ENCODE data around the gene TMEM108.

Gene TMEM108

DNA sequence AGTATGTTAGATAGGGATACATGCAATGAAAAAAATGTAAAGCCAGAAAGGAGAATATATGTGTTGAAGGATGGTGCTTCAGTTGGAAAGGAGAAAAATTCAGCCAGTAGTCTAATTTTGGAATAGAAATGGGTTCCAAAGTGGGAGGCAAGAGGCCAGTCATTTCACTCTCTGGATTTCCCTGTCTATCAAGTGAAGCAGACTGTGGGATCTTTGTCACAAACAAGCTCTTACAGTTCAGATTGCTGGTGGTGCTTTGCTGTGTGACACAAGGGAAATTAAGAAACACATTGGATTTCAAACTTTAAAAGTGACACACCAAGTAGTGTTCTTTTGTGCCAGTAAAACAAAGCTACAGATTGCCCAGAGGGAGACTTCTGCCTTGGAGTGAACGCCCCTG is 279.7 kb downstream of the TMEM108 start:
- no peak overlapping the region for H3K9ac ChIP-seq (ENCODE audit: insufficient read length)
- no peaks in the 10 kb centered on the region for H3K36me3 ChIP-seq (ENCODE audit: insufficient read depth, low read length)
- TF ChIP-seq POLR2AphosphoS5 (IDR thresholded peaks at IDR 0.05; ENCODE audit: borderline replicate concordance, low read depth, low read length) (no peak), FOXP2 (optimal IDR thresholded peaks at IDR 0.05; ENCODE audit: control extremely low read depth, extremely low read length, insufficient read depth) (no peak)
- no peak for DNase-seq (ENCODE audit: low read depth, low spot score)
- H3K27ac ChIP-seq: no peak overlapping the region
- H3K4me3 ChIP-seq: no peak overlapping the region
- H3K9me3 ChIP-seq (ENCODE audit: low read depth, low read length): no peaks in the 10 kb centered on the region

DNA sequence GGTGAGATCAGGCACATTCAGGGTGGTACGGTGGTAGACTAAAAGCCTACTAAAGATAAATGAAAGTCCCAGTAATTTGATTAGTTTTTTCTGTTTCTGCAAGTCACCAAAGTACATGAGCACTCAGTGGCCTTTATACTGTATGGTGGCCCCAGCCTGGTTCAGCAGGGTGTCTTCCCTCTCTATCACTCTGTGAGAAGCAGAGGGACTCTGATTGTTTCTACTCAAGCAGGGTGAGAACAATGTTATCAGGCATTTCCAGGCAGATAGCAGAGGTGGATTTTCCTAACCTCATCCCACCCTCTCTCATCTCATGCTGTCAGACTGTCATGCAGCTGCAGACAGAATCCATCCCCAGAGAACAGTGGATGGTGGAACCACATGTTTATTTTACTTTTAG is 290.2 kb downstream of the TMEM108 start:
- Histone ChIP-seq H3K9me3 (ENCODE audit: low read depth, low read length) (no peaks in the 10 kb centered on the region), H3K4me3 (no peak overlapping the region), H3K27ac (no peak overlapping the region), H3K36me3 (ENCODE audit: insufficient read depth, low read length) (no peaks in the 10 kb centered on the region), H3K9ac (ENCODE audit: insufficient read length) (no peak overlapping the region)
- DNase-seq (ENCODE audit: low read depth, low spot score): no peak
- TF ChIP-seq EZH2 (IDR thresholded peaks at IDR 0.05) (no peak), POLR2AphosphoS5 (IDR thresholded peaks at IDR 0.05; ENCODE audit: borderline replicate concordance, low read depth, low read length) (no peak), FOXP2 (optimal IDR thresholded peaks at IDR 0.05; ENCODE audit: control extremely low read depth, extremely low read length, insufficient read depth) (no peak)

DNA sequence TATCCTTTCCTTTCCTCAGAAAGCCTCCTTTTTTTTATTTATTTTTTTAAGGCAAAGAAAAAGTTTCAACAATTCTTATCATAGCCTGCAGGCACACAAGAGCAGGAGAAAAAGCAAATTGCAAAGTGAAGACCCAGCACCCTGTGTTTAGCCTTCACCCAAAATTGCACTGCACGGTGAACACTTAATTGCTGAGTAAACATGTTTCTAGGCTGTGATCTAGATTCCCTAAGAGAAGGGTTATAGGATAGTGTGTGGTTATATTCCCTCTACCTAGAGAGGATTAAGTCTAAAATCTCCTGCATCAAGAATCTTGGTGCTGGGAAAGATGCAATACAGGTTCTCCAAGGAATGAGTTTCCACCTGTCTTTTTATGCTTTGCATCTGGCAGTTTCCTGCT is 291.4 kb downstream of the TMEM108 start:
- H3K27ac ChIP-seq: no peak overlapping the region
- no peak overlapping the region for H3K4me3 ChIP-seq
- no peak overlapping the region for H3K9ac ChIP-seq (ENCODE audit: insufficient read length)
- H3K9me3 ChIP-seq (ENCODE audit: low read depth, low read length): no peaks in the 10 kb centered on the region
- DNase-seq (ENCODE audit: low read depth, low spot score): no peak
- no peaks in the 10 kb centered on the region for H3K36me3 ChIP-seq (ENCODE audit: insufficient read depth, low read length)
- TF ChIP-seq POLR2AphosphoS5 (IDR thresholded peaks at IDR 0.05; ENCODE audit: borderline replicate concordance, low read depth, low read length) (no peak), EZH2 (IDR thresholded peaks at IDR 0.05) (no peak), FOXP2 (optimal IDR thresholded peaks at IDR 0.05; ENCODE audit: control extremely low read depth, extremely low read length, insufficient read depth) (no peak)

DNA sequence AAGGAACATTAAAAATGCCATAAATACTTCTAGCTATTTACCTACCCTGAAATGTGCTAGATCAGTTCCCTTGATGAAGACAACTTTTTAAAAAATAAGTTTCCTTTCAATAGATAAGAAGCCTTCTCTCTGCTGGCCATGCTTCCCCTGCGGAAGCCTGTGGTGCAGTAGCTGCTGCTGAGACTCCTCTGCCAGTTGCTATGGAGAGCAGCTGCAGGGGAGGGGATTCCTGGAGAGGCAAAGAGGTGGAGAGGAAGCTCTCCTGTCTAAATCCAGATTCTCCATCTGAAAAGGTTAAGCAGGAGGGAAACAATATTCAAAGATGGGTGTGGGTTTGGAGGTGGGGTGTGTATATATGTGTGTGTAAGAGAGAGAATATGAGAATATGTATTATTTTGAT is 291.9 kb downstream of the TMEM108 start:
- no peak for TF ChIP-seq FOXP2 (optimal IDR thresholded peaks at IDR 0.05; ENCODE audit: control extremely low read depth, extremely low read length, insufficient read depth)
- no peak for TF ChIP-seq POLR2AphosphoS5 (IDR thresholded peaks at IDR 0.05; ENCODE audit: borderline replicate concordance, low read depth, low read length)
- DNase-seq (ENCODE audit: low read depth, low spot score): no peak
- Histone ChIP-seq H3K36me3 (ENCODE audit: insufficient read depth, low read length) (no peaks in the 10 kb centered on the region), H3K9ac (ENCODE audit: insufficient read length) (no peak overlapping the region), H3K9me3 (ENCODE audit: low read depth, low read length) (no peaks in the 10 kb centered on the region), H3K4me3 (no peak overlapping the region), H3K27ac (no peak overlapping the region)

DNA sequence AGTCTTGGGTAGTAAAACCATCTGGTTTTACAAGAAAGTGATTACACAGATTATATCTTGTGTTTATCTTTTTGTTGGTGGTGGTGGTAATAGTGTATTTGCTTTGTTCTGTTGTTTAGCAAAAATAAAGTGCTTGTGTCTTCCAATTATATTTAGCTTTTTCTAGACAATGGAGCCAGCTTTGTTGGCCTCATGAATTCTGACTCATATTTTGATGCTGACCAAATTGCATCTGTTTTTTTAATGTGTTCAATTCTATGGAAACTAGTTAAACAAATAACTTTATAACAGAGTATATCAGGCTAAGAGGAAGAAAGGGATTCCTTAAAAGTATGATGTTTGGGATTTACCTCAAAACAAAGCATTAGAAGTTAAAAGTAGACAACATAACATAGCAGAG is 292.3 kb downstream of the TMEM108 start:
- no peak overlapping the region for H3K9ac ChIP-seq (ENCODE audit: insufficient read length)
- TF ChIP-seq POLR2AphosphoS5 (IDR thresholded peaks at IDR 0.05; ENCODE audit: borderline replicate concordance, low read depth, low read length): no peak
- no peak for TF ChIP-seq EZH2 (IDR thresholded peaks at IDR 0.05)
- TF ChIP-seq FOXP2 (optimal IDR thresholded peaks at IDR 0.05; ENCODE audit: control extremely low read depth, extremely low read length, insufficient read depth): no peak
- H3K27ac ChIP-seq: no peak overlapping the region
- DNase-seq (ENCODE audit: low read depth, low spot score): no peak
- no peaks in the 10 kb centered on the region for H3K36me3 ChIP-seq (ENCODE audit: insufficient read depth, low read length)
- no peaks in the 10 kb centered on the region for H3K9me3 ChIP-seq (ENCODE audit: low read depth, low read length)
- no peak overlapping the region for H3K4me3 ChIP-seq

DNA sequence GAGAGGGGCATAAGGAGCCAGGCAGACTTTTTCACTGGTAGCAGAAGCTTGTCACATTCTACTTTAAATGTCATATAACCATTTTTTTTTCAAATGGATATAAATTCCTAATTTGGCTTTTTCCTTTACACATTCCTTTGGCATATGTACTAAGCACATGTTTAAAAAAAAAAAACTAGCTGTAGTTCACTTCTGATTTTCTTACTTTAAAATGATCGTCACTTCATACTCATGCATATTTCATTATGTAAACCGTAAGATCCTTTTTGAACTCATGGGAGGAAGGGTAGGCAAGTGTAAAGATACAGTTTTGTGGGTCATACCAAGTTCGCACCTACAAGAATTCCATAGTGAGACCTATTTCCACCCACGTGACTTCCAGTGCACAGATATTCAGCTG is 316.5 kb downstream of the TMEM108 start:
- TF ChIP-seq EZH2 (IDR thresholded peaks at IDR 0.05) (no peak), FOXP2 (optimal IDR thresholded peaks at IDR 0.05; ENCODE audit: control extremely low read depth, extremely low read length, insufficient read depth) (no peak), POLR2AphosphoS5 (IDR thresholded peaks at IDR 0.05; ENCODE audit: borderline replicate concordance, low read depth, low read length) (no peak)
- H3K36me3 ChIP-seq (ENCODE audit: insufficient read depth, low read length): no peaks in the 10 kb centered on the region
- no peak for DNase-seq (ENCODE audit: low read depth, low spot score)
- 0 out of 2 replicates have a peak, but pooled peaks cover 3% of the 10 kb centered on the region for H3K9me3 ChIP-seq (ENCODE audit: low read depth, low read length)
- no peak overlapping the region for H3K27ac ChIP-seq
- H3K9ac ChIP-seq (ENCODE audit: insufficient read length): no peak overlapping the region
- H3K4me3 ChIP-seq: no peak overlapping the region

DNA sequence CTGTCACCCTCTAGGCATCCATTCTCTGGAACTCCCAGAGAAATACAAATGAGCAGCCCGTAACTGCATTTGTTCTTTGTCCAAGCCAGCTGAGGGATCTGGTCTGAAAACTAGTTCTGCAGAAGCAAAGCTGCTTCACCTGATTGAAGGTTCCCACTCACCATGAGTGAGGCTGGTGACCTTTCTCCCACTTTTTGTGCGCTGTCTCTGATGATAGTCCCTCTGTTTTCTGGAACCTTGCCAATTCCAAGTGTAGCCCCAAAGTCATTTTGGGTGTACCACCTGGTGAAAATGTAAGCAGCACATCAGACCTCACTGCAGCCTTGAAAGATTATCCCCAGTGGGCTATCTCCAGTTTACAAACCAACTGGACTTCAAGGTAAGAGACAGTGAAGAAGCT is 322.3 kb downstream of the TMEM108 start:
- TF ChIP-seq EZH2 (IDR thresholded peaks at IDR 0.05): no peak
- TF ChIP-seq POLR2AphosphoS5 (IDR thresholded peaks at IDR 0.05; ENCODE audit: borderline replicate concordance, low read depth, low read length): no peak
- TF ChIP-seq FOXP2 (optimal IDR thresholded peaks at IDR 0.05; ENCODE audit: control extremely low read depth, extremely low read length, insufficient read depth): no peak
- 0 out of 2 replicates have a peak, but pooled peaks cover 3% of the 10 kb centered on the region for H3K9me3 ChIP-seq (ENCODE audit: low read depth, low read length)
- DNase-seq (ENCODE audit: low read depth, low spot score): no peak
- no peak overlapping the region for H3K9ac ChIP-seq (ENCODE audit: insufficient read length)
- no peak overlapping the region for H3K4me3 ChIP-seq
- H3K27ac ChIP-seq: no peak overlapping the region
- H3K36me3 ChIP-seq (ENCODE audit: insufficient read depth, low read length): no peaks in the 10 kb centered on the region

DNA sequence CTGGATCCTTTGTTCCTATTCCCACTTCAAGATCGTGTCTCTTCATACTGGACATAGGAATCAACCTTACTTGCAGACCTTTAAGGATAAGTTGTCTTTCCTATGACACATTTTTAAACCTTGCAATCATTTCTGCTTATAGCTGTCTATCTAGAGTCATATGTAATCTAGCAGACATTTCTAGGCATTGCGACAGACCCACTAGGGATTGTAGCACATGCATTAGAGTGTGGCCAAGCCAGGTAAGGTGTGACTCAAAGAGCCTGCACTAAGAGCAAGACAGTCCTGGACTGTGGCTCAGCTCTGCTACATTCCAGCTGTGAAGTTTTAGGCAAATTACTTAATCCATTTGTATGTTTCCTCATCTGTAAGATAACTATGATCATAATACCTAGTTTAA is 322.8 kb downstream of the TMEM108 start:
- 0 out of 2 replicates have a peak, but pooled peaks cover 3% of the 10 kb centered on the region for H3K9me3 ChIP-seq (ENCODE audit: low read depth, low read length)
- DNase-seq (ENCODE audit: low read depth, low spot score): no peak
- H3K9ac ChIP-seq (ENCODE audit: insufficient read length): no peak overlapping the region
- TF ChIP-seq FOXP2 (optimal IDR thresholded peaks at IDR 0.05; ENCODE audit: control extremely low read depth, extremely low read length, insufficient read depth) (no peak), EZH2 (IDR thresholded peaks at IDR 0.05) (no peak), POLR2AphosphoS5 (IDR thresholded peaks at IDR 0.05; ENCODE audit: borderline replicate concordance, low read depth, low read length) (no peak)
- no peak overlapping the region for H3K27ac ChIP-seq
- H3K36me3 ChIP-seq (ENCODE audit: insufficient read depth, low read length): no peaks in the 10 kb centered on the region
- H3K4me3 ChIP-seq: no peak overlapping the region

DNA sequence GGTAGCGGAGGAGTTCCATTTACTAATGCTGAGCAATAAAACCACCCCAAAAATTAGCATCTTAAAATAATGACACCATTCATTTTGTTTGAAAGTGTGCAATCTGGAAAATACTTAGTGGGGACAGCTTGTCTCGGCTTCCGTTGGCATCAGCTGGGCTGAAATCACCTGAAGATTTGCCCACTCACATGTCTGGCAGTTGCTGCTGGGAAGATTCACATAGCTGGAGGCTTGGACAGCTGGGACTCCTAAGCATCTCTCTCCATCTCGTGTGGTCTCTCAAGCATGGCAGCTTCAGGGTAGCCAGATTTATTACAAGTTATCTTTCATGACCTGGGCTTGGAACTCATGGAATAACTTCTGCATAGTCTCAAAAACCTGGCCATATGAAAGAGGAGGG is 323.2 kb downstream of the TMEM108 start:
- Histone ChIP-seq H3K27ac (no peak overlapping the region), H3K4me3 (no peak overlapping the region), H3K36me3 (ENCODE audit: insufficient read depth, low read length) (no peaks in the 10 kb centered on the region), H3K9me3 (ENCODE audit: low read depth, low read length) (0 out of 2 replicates have a peak, but pooled peaks cover 1% of the 10 kb centered on the region), H3K9ac (ENCODE audit: insufficient read length) (no peak overlapping the region)
- TF ChIP-seq FOXP2 (optimal IDR thresholded peaks at IDR 0.05; ENCODE audit: control extremely low read depth, extremely low read length, insufficient read depth) (no peak), POLR2AphosphoS5 (IDR thresholded peaks at IDR 0.05; ENCODE audit: borderline replicate concordance, low read depth, low read length) (no peak), EZH2 (IDR thresholded peaks at IDR 0.05) (no peak)
- DNase-seq (ENCODE audit: low read depth, low spot score): no peak
